K562 (cell line): ENCODE data around the gene COL23A1. TPM values are rescaled to one million over a fixed set of nuclear protein-coding genes. Genes with fewer than 3 reads are reported as not detected.

ENCODE experiments used
- ATAC-seq: fragments of 200-7000 bp; cut with Tn5 transposase; 3 replicates; pipeline ENCODE4 v1.9.1; 2020; ENCODE audit warnings: moderate library complexity
- BruUV-seq: library from RNA; stranded (reverse); fragments of 400-500 nt; replicated peaks from 2 replicates; lab custom pipeline; 2021; lab: Mats Ljungman, UMichigan
- CTCF ChIA-PET: fragments of 300-600 bp; formaldehyde crosslinking; extraction: SDS; loops from one replicate; lab custom pipeline; 2021; ENCODE audit warnings: low intra/inter-chr PET ratio; lab: Yijun Ruan, JAX
- POLR2A ChIA-PET: fragments of 300-600, 350-650 bp; sonication (Branson Sonifier 250); formaldehyde crosslinking; extraction: SDS; loops from one replicate; lab custom pipeline; 2021; ENCODE audit warnings: antibody characterized with exemption, inconsistent platforms; lab: Yijun Ruan, JAX
- DNase-seq, 4 experiments: peaks; one replicate each; pipeline versions ENCODE4 v3.0.0 to v3.0.0-alpha.2; 2011 to 2018; ENCODE audit warnings: low spot score in 3 of 4, mixed read lengths in 3 of 4; ENCODE audit errors: extremely low read depth in 1 of 4
- FAIRE-seq: peaks from 2 replicates; lab custom pipeline; 2011; peaks lifted over from hg19 to GRCh38; lab: Jason Lieb, UNC
- H2AFZ ChIP-seq: 2 replicates; pipeline ENCODE4 v1.6.0; 2011; ENCODE audit warnings: low read depth, low read length, control low read depth, inconsistent platforms
- H3K27ac ChIP-seq: fragments of 200-600 bp; 3 replicates; pipeline ENCODE4 v1.8.0; 2011; ENCODE audit warnings: low read depth, mild to moderate bottlenecking, control low read depth, inconsistent platforms, low read length, moderate library complexity, mixed read lengths; ENCODE audit errors: extremely low read depth
- H3K27me3 ChIP-seq, 2 experiments: fragments of 300-600 bp in 1 of 2; 2 replicates in 1 of 2; 3 replicates in 1 of 2; pipeline versions ENCODE4 v1.6.0 to v1.8.0; 2011; ENCODE audit warnings: inconsistent platforms in 2 of 2, low read length in 2 of 2, mild to moderate bottlenecking in 1 of 2, mixed read lengths in 1 of 2, moderate library complexity in 1 of 2; ENCODE audit not compliant: control insufficient read depth in 2 of 2, insufficient read depth in 2 of 2
- H3K36me3 ChIP-seq: fragments of 300-600 bp; 3 replicates; pipeline ENCODE4 v1.8.0; 2011; ENCODE audit warnings: mild to moderate bottlenecking, low read length, inconsistent platforms; ENCODE audit not compliant: control insufficient read depth, insufficient read depth
- H3K4me1 ChIP-seq, 2 experiments: fragments of 200-600 bp in 1 of 2; replicated peaks in 1 of 2; 2 replicates in 1 of 2; 3 replicates in 1 of 2; pipeline versions ENCODE4 v1.5.1 to v1.8.0; 2011; ENCODE audit warnings: inconsistent platforms in 2 of 2, low read length in 2 of 2, mild to moderate bottlenecking in 1 of 2, mixed read lengths in 1 of 2, moderate library complexity in 1 of 2; ENCODE audit not compliant: control insufficient read depth in 2 of 2, insufficient read depth in 2 of 2
- H3K4me2 ChIP-seq: 2 replicates; pipeline ENCODE4 v1.6.1; 2011; ENCODE audit warnings: low read length, control low read depth, inconsistent platforms, mixed read lengths; ENCODE audit not compliant: insufficient read depth
- H3K4me3 ChIP-seq: fragments of 200-600 bp; sonication (generic), shearing (Covaris generic); 2 replicates; pipeline ENCODE4 v1.5.1; 2016; ENCODE audit warnings: control low read depth, inconsistent platforms
- H3K79me2 ChIP-seq: fragments of 200-600 bp; 3 replicates; pipeline ENCODE4 v1.8.0; 2011; ENCODE audit warnings: low read length, inconsistent platforms; ENCODE audit not compliant: control insufficient read depth, insufficient read depth
- H3K9ac ChIP-seq, 2 experiments: 2 replicates each; pipeline versions ENCODE4 v1.6.0 to v1.6.1; 2011; ENCODE audit warnings: low read depth in 2 of 2, low read length in 2 of 2, control low read depth in 1 of 2, inconsistent platforms in 1 of 2, mild to moderate bottlenecking in 1 of 2, mixed read lengths in 1 of 2; ENCODE audit not compliant: insufficient read depth in 1 of 2
- H3K9me1 ChIP-seq: one replicate; pipeline ENCODE4 v1.6.0; 2011; ENCODE audit warnings: inconsistent platforms, mild to moderate bottlenecking, low read length, moderate library complexity; ENCODE audit not compliant: control insufficient read depth, insufficient read depth
- H3K9me3 ChIP-seq: replicated peaks from 2 replicates; pipeline ENCODE4 v1.5.1; 2011; ENCODE audit warnings: low read depth, low read length, inconsistent platforms; ENCODE audit not compliant: control insufficient read depth, insufficient read depth
- H4K20me1 ChIP-seq: replicated peaks from 2 replicates; pipeline ENCODE4 v1.6.1; 2011; ENCODE audit warnings: low read length, inconsistent platforms, mixed read lengths; ENCODE audit not compliant: control insufficient read depth, insufficient read depth
- GATAD2A ChIP-seq: fragments of 450-650 bp; IDR thresholded peaks from 2 replicates; pipeline ENCODE4 v1.6.1; 2017
- L3MBTL2 ChIP-seq: fragments of 450-650 bp; IDR thresholded peaks from 2 replicates; pipeline ENCODE4 v1.6.1; 2016; ENCODE audit warnings: mild to moderate bottlenecking, moderate library complexity
- NFRKB ChIP-seq: fragments of 450-650 bp; IDR thresholded peaks from 2 replicates; pipeline ENCODE4 v1.6.1; 2016; ENCODE audit warnings: low read depth
- PCBP2 ChIP-seq: fragments of 200-400 bp; formaldehyde crosslinking; IDR thresholded peaks from 2 replicates; pipeline ENCODE4 v1.6.1; 2018; ENCODE audit warnings: low read length, low read depth, mild to moderate bottlenecking, moderate library complexity; ENCODE audit not compliant: poor library complexity, severe bottlenecking
- SNRNP70 ChIP-seq: fragments of 200-400 bp; formaldehyde crosslinking; optimal IDR thresholded peaks from 2 replicates; pipeline ENCODE3; 2017; ENCODE audit warnings: low read depth, low read length
- ZFX ChIP-seq: sonication (generic); formaldehyde crosslinking; IDR thresholded peaks from 2 replicates; pipeline ENCODE4 v1.8.0; 2022; ENCODE audit warnings: mild to moderate bottlenecking, missing genetic modification reagents, moderate library complexity
- WGBS: fragments of 100-300 bp; shearing (Covaris generic); methylation state at CpG from one replicate; pipeline ENCODE4 v1.1.6; 2016; ENCODE audit warnings: low coverage, mixed read lengths; ENCODE audit not compliant: insufficient coverage; ENCODE audit errors: missing lambda C conversion rate; 5-methylcytosine and 5-hydroxymethylcytosine counted together
- in situ Hi-C: fragments of 300-500 bp; cut with MboI; formaldehyde crosslinking; loops from 4 replicates; pipeline ENCODE4 v1.15.0; 2018; ENCODE audit warnings: inconsistent platforms, mixed read lengths
- intact Hi-C: fragments of 100-400 bp; cut with micrococcal nuclease; formaldehyde crosslinking; loops from 2 replicates; pipeline ENCODE4 v1.14.2; 2022
- polyA plus RNA-seq, 8 experiments: library from polyadenylated mRNA; depleted of rRNA in 4 of 8; stranded (reverse) in 5 of 8; unstranded in 3 of 8; fragments of >200 nt; fragmentation: Nextera tagmentation in 2 of 8; fragmentation: Illumina TruSeq in 1 of 8; extraction: Ambion mirVana in 2 of 8; extraction: Trizol in 1 of 8; gene quantifications; 2 replicates each; pipeline versions ENCODE4 v1.2.1 to v1.2.3, GENCODE V29; 2011 to 2014; ENCODE audit warnings: inconsistent platforms in 1 of 8, missing spikeins in 1 of 8
- total RNA-seq, 7 experiments: library from RNA; depleted of rRNA in 6 of 7; stranded (reverse); fragments of >200 nt in 6 of 7; fragmentation: Illumina TruSeq in 2 of 7; extraction: Trizol in 2 of 7; gene quantifications; 2 replicates each; pipeline versions ENCODE4 v1.2.1 to v1.2.3, GENCODE V29; 2011 to 2021; ENCODE audit warnings: low replicate concordance in 1 of 7
- TF ChIP-seq, protein P1 (sequence below), 2 experiments: IDR thresholded peaks; 2 replicates each; pipeline ENCODE4 v1.6.1; 2011; ENCODE audit warnings: borderline replicate concordance in 1 of 2, control low read depth in 1 of 2, low read depth in 1 of 2, low read length in 1 of 2, mild to moderate bottlenecking in 1 of 2, mixed read lengths in 1 of 2, moderate library complexity in 1 of 2; ENCODE audit not compliant: insufficient read depth in 1 of 2, insufficient read length in 1 of 2, poor library complexity in 1 of 2, severe bottlenecking in 1 of 2; ENCODE audit errors: extremely low read depth in 1 of 2
- TF ChIP-seq, protein P2 (sequence below), 2 experiments: fragments of 450-650 bp; IDR thresholded peaks; 2 replicates each; pipeline ENCODE4 v1.6.1; 2018; ENCODE audit warnings: mild to moderate bottlenecking in 2 of 2, low read depth in 1 of 2; ENCODE audit not compliant: partially characterized antibody in 2 of 2
- TF ChIP-seq, protein P3 (sequence below): IDR thresholded peaks from 2 replicates; pipeline ENCODE4 v1.6.1; 2012; ENCODE audit warnings: low read depth, low read length, improper control_type of control experiment, borderline replicate concordance

The COL23A1 gene
- total and polyA plus RNA-seq, 9 of the 15 experiments (the other 6 are each of a cell fraction or from before 2014, with no cell fraction given), result 0.09 TPM; not detected in 8

DNA sequence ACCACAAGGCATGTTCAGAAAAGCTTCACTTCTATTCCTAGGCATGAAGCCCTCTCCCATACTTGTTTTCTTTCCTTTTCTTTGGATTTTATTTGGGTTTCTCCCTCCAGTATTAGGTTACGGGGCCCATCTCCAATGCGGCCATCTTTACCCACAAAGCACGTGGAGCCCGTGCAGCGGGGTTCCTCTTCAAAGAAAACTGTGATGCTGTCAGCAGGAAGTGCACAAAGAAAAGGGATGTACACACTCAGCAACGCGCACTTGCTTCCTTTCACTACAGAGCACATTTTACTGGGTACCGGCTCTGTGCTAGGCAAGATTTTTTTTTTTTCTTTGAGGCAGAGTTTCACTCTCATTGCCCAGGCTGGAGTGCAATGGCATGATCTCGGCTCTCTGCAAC is 106.6 kb downstream of the COL23A1 start:
- DNase-seq, result no peak
- Histone ChIP-seq H3K9me3 (no peaks in the 10 kb centered on the region), H3K4me3 (no peak overlapping the region), H3K4me1 (no peaks in the 10 kb centered on the region), H2AFZ (peak overlapping the region; percentile 65), H3K27me3 (peaks cover 7 to 30% of the 10 kb centered on the region in 2 experiments), H3K4me2 (no peak overlapping the region), H3K9ac (no peak overlapping the region), H3K36me3 (no peaks in the 10 kb centered on the region), H3K79me2 (no peaks in the 10 kb centered on the region), H3K9me1 (no peaks in the 10 kb centered on the region), H4K20me1 (no peaks in the 10 kb centered on the region), H3K27ac (no peak overlapping the region)
- ChIA-PET CTCF (no interaction called here), POLR2A (no interaction called here)
- 35% methylated on average over 9 of the region's 9 CpGs for WGBS
- no TSS peak for BruUV-seq
- in situ Hi-C loops, result no loop called here
- ATAC-seq, result no peak
- no peak for FAIRE-seq
- intact Hi-C loops, result no loop called here
- TF ChIP-seq NFRKB, result no peak
- TF ChIP-seq SNRNP70, result no peak
- peak; percentile 59 for TF ChIP-seq L3MBTL2
- TF ChIP-seq, protein P1, sequence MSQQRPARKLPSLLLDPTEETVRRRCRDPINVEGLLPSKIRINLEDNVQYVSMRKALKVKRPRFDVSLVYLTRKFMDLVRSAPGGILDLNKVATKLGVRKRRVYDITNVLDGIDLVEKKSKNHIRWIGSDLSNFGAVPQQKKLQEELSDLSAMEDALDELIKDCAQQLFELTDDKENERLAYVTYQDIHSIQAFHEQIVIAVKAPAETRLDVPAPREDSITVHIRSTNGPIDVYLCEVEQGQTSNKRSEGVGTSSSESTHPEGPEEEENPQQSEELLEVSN (IDR thresholded peaks at IDR 0.05; ENCODE audit: borderline replicate concordance in 1 of 2, extremely low read depth in 1 of 2, insufficient read depth in 1 of 2, insufficient read length in 1 of 2, low read depth in 1 of 2, low read length in 1 of 2, poor library complexity in 1 of 2, severe bottlenecking in 1 of 2), result peak in 1 of 2 experiments; percentile 16
- no peak for TF ChIP-seq PCBP2
- TF ChIP-seq, protein P2, sequence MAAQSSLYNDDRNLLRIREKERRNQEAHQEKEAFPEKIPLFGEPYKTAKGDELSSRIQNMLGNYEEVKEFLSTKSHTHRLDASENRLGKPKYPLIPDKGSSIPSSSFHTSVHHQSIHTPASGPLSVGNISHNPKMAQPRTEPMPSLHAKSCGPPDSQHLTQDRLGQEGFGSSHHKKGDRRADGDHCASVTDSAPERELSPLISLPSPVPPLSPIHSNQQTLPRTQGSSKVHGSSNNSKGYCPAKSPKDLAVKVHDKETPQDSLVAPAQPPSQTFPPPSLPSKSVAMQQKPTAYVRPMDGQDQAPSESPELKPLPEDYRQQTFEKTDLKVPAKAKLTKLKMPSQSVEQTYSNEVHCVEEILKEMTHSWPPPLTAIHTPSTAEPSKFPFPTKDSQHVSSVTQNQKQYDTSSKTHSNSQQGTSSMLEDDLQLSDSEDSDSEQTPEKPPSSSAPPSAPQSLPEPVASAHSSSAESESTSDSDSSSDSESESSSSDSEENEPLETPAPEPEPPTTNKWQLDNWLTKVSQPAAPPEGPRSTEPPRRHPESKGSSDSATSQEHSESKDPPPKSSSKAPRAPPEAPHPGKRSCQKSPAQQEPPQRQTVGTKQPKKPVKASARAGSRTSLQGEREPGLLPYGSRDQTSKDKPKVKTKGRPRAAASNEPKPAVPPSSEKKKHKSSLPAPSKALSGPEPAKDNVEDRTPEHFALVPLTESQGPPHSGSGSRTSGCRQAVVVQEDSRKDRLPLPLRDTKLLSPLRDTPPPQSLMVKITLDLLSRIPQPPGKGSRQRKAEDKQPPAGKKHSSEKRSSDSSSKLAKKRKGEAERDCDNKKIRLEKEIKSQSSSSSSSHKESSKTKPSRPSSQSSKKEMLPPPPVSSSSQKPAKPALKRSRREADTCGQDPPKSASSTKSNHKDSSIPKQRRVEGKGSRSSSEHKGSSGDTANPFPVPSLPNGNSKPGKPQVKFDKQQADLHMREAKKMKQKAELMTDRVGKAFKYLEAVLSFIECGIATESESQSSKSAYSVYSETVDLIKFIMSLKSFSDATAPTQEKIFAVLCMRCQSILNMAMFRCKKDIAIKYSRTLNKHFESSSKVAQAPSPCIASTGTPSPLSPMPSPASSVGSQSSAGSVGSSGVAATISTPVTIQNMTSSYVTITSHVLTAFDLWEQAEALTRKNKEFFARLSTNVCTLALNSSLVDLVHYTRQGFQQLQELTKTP (IDR thresholded peaks at IDR 0.05; ENCODE audit: low read depth in 1 of 2, partially characterized antibody in 2 of 2), result no peak
- TF ChIP-seq, protein P3, sequence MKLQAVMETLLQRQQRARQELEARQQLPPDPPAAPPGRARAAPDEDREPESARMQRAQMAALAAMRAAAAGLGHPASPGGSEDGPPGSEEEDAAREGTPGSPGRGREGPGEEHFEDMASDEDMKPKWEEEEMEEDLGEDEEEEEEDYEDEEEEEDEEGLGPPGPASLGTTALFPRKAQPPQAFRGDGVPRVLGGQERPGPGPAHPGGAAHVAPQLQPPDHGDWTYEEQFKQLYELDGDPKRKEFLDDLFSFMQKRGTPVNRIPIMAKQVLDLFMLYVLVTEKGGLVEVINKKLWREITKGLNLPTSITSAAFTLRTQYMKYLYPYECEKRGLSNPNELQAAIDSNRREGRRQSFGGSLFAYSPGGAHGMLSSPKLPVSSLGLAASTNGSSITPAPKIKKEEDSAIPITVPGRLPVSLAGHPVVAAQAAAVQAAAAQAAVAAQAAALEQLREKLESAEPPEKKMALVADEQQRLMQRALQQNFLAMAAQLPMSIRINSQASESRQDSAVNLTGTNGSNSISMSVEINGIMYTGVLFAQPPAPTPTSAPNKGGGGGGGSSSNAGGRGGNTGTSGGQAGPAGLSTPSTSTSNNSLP, result no peak
- TF ChIP-seq GATAD2A, result no peak
- TF ChIP-seq ZFX (CRISPR knock-in tag), result no peak
